Vagina (tissue), 2 donors: ENCODE measurements around the gene MDFIC. TPM values are rescaled to one million over a fixed set of nuclear protein-coding genes. Genes with fewer than 3 reads are reported as not detected.

Experiments
- DNase-seq, 2 donors: peaks; one replicate each; pipeline ENCODE4 v3.0.0-alpha.2; 2017; ENCODE audit errors: extremely low spot score in 2 of 2
- H3K27ac ChIP-seq: fragments of 200-600 bp; sonication (generic); one replicate; pipeline ENCODE4 v1.5.1; 2019
- H3K27me3 ChIP-seq: fragments of 200-600 bp; sonication (generic); one replicate; pipeline ENCODE4 v1.5.1; 2019
- H3K36me3 ChIP-seq, 2 donors: fragments of 200-600 bp; sonication (generic); one replicate each; pipeline ENCODE4 v1.5.1; 2017 to 2019
- H3K4me1 ChIP-seq: fragments of 200-600 bp; sonication (generic); one replicate; pipeline ENCODE4 v1.5.1; 2019
- H3K4me3 ChIP-seq, 2 donors: fragments of 200-600 bp; sonication (generic); 1 replicate in 1 of 2; 2 replicates in 1 of 2; pipeline ENCODE4 v1.5.1; 2016 to 2019
- H3K9me3 ChIP-seq: fragments of 200-600 bp; sonication (generic); one replicate; pipeline ENCODE4 v1.5.1; 2019
- POLR2A ChIP-seq, 2 donors: fragments of 450-650 bp; IDR thresholded peaks; one replicate each; pipeline ENCODE4 v1.6.1; 2017; ENCODE audit warnings: antibody characterized with exemption in 2 of 2, mild to moderate bottlenecking in 2 of 2, moderate library complexity in 2 of 2
- POLR2AphosphoS5 ChIP-seq, 2 donors: sonication (generic); formaldehyde crosslinking; IDR thresholded peaks; one replicate each; pipeline ENCODE4 v1.9.0; 2017; ENCODE audit warnings: antibody characterized with exemption in 2 of 2, mild to moderate bottlenecking in 2 of 2, low read depth in 1 of 2; ENCODE audit not compliant: insufficient read depth in 1 of 2
- intact Hi-C: fragments of 100-400 bp; cut with DNase I; formaldehyde crosslinking; loops from one replicate; pipeline ENCODE4 v1.15.1; 2023
- total RNA-seq: library from RNA; depleted of rRNA; stranded (reverse); fragments of >200 nt; gene quantifications from one replicate; pipeline ENCODE4 v1.2.3, GENCODE V29; 2016
- TF ChIP-seq, protein P1 (sequence below), 3 experiments: fragments of 450-650 bp in 2 of 3; fragments of 200-600 bp in 1 of 3; sonication (generic) in 1 of 3; IDR thresholded peaks; one replicate each; pipeline ENCODE4 v1.5.1; 2017 to 2019; ENCODE audit warnings: antibody characterized with exemption in 3 of 3, mild to moderate bottlenecking in 2 of 3, moderate library complexity in 2 of 3

The MDFIC gene
- total RNA-seq, 1 donor from 2014 or later, result 27.7 TPM

DNA sequence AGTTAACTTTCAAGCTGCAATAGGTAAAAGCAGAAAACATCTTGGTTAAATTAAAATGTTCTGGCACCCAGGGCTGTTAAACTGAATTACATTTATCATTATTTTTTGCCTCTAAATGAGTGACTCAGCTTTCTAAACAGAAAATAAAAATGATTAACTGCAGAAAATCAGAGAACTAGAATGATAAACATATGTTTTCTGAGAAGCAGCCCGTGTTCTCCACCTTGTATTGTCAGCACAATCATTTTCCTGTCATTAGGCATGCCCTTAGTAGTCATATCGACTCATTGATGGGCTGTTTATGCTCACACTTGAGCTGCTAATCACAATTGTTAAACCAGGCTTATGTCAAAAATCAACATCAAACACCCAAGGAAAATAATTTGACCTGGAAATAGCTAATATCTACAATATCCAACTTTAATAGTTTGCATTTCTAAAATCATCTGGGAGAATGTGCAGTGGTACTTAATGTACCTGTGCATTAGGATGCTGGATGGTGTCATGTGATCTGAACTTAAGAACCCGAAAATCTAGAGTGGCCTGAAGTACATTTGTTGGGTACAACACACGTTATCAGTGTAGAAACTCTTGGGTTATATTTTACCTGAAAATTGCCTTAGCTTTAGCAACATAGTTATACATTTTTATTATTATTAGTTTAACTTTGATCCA lies 2.3 kb downstream of the MDFIC start:
- TF ChIP-seq POLR2AphosphoS5 (IDR thresholded peaks at IDR 0.05; ENCODE audit: insufficient read depth in 1 of 2, low read depth in 1 of 2), result no peak
- TF ChIP-seq, protein P1, sequence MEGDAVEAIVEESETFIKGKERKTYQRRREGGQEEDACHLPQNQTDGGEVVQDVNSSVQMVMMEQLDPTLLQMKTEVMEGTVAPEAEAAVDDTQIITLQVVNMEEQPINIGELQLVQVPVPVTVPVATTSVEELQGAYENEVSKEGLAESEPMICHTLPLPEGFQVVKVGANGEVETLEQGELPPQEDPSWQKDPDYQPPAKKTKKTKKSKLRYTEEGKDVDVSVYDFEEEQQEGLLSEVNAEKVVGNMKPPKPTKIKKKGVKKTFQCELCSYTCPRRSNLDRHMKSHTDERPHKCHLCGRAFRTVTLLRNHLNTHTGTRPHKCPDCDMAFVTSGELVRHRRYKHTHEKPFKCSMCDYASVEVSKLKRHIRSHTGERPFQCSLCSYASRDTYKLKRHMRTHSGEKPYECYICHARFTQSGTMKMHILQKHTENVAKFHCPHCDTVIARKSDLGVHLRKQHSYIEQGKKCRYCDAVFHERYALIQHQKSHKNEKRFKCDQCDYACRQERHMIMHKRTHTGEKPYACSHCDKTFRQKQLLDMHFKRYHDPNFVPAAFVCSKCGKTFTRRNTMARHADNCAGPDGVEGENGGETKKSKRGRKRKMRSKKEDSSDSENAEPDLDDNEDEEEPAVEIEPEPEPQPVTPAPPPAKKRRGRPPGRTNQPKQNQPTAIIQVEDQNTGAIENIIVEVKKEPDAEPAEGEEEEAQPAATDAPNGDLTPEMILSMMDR (IDR thresholded peaks at IDR 0.05), result no peak
- TF ChIP-seq POLR2A (IDR thresholded peaks at IDR 0.05), result no peak
- H3K27me3 ChIP-seq, result no peaks in the 10 kb centered on the region
- intact Hi-C loops, result loop anchor here (10.0 kb wide), 1 partner anchor 839 kb away; no protein-coding TSS in a partner anchor
- no peaks in the 10 kb centered on the region for H3K9me3 ChIP-seq
- DNase-seq, result no peak
- peaks cover 32% of the 10 kb centered on the region for H3K4me1 ChIP-seq
- no peaks in the 10 kb centered on the region for H3K36me3 ChIP-seq
- H3K4me3 ChIP-seq, result peak overlapping the region; percentile 58 to 90
- H3K27ac ChIP-seq, result peak overlapping the region; percentile 92

DNA sequence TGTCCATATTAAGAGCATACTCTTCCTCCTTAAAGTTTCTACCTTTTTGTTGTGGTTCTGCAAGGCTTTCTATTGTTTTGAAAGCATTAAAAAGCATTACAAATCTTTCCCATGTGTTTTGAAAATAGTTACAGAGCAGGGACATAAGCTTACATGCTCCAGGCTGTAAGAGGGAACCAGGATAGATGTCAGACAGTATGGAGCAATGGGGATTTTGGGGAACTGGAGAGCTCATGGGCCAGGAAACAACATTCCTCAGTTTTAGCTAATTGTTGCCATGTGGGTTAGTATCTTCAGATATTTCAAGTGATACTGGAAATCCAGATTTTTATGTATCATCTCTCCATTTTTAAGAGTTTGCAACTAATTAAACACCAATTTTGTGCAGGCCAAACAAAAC lies 3.5 kb downstream of the MDFIC start:
- H3K27ac ChIP-seq, result no peak overlapping the region
- H3K9me3 ChIP-seq, result no peaks in the 10 kb centered on the region
- no peaks in the 10 kb centered on the region for H3K27me3 ChIP-seq
- no peak overlapping the region for H3K4me3 ChIP-seq
- no peak for DNase-seq
- TF ChIP-seq, protein P1 (IDR thresholded peaks at IDR 0.05), result no peak
- TF ChIP-seq POLR2A (IDR thresholded peaks at IDR 0.05) (no peak), POLR2AphosphoS5 (IDR thresholded peaks at IDR 0.05; ENCODE audit: insufficient read depth in 1 of 2, low read depth in 1 of 2) (no peak)
- no peaks in the 10 kb centered on the region for H3K36me3 ChIP-seq
- H3K4me1 ChIP-seq, result peaks cover 41% of the 10 kb centered on the region
- intact Hi-C loops, result loop anchor here (10.0 kb wide), 1 partner anchor 841 kb away; no protein-coding TSS in a partner anchor

DNA sequence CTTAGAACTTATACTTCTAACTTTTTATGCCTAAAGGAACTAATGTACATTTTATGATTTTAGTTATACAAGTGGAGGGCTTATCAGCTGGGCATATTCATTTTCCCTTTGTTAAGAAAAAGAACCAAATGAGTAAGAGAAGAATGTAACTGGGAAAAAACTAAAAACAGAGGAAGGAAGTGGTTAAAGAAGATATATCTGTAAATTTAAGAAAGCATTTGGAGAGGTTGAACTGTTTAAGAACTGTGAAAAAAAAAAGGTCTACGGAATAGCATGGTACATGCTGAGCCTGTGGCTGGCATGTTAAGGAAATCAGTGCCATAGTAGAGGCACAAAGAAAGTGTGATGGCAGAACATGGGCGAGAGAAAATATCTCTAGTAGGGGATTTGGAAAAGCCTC lies 6.2 kb downstream of the MDFIC start:
- intact Hi-C loops, result loop anchor here (10.0 kb wide), 1 partner anchor 843 kb away; no protein-coding TSS in a partner anchor
- TF ChIP-seq POLR2AphosphoS5 (IDR thresholded peaks at IDR 0.05; ENCODE audit: insufficient read depth in 1 of 2, low read depth in 1 of 2), result no peak
- TF ChIP-seq, protein P1 (IDR thresholded peaks at IDR 0.05), result no peak
- DNase-seq, result no peak
- H3K4me1 ChIP-seq, result peaks cover 42% of the 10 kb centered on the region
- H3K36me3 ChIP-seq, result no peaks in the 10 kb centered on the region
- no peak overlapping the region for H3K4me3 ChIP-seq
- H3K9me3 ChIP-seq, result no peaks in the 10 kb centered on the region
- no peak overlapping the region for H3K27ac ChIP-seq
- no peaks in the 10 kb centered on the region for H3K27me3 ChIP-seq

DNA sequence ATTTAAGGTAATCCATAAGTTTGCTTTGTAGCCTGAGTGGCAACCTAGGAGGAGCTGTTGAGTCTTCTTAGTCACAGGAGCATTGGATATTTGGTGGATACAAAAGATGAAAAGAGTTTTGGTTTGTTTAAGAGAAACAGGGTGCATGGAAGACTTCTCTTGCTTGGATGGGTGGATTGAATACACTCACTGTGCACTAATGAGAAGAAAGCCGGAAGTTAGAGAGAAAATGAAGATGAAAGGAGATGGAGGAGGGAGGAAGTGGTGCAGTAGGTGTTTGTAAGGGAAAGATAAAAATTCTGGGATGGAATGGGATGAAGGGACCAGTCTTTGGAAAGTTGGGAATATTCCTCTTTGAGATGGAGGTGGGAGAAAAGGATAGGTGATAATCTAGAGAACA lies 7.7 kb downstream of the MDFIC start:
- Histone ChIP-seq H3K36me3 (no peaks in the 10 kb centered on the region), H3K4me3 (no peak overlapping the region), H3K27ac (no peak overlapping the region), H3K4me1 (peaks cover 37% of the 10 kb centered on the region), H3K27me3 (no peaks in the 10 kb centered on the region), H3K9me3 (no peaks in the 10 kb centered on the region)
- TF ChIP-seq, protein P1 (IDR thresholded peaks at IDR 0.05), result no peak
- no peak for TF ChIP-seq POLR2AphosphoS5 (IDR thresholded peaks at IDR 0.05; ENCODE audit: insufficient read depth in 1 of 2, low read depth in 1 of 2)
- no peak for TF ChIP-seq POLR2A (IDR thresholded peaks at IDR 0.05)
- DNase-seq, result no peak
- intact Hi-C loops, result loop anchor here (10.0 kb wide), 1 partner anchor 845 kb away; no protein-coding TSS in a partner anchor

DNA sequence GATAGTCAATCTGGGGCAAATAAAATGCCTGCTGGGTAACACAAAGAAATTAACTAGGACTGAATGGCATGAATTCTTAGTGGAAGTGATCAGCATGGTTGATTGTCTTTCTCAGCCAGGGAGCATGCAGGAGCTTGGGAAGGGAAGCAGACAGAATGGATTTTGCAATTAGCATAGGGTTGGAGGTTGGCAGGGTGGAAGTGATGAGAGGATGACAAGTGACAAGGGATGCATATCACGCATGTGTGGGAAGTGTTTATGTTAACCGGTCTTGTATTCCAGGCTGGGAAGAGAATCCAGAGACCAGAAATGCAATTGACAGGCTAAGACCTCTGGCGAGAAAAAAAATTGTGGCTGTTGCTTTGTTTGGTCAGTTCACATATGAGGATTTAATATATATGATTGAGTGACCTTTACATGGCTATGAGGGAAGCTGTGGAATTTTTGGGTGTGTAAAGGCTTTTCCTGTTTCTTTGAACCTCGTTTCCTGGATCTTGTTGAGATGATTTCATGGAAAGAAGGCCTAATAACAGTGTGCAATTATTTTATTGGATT lies 8.3 kb downstream of the MDFIC start:
- no peak overlapping the region for H3K4me3 ChIP-seq
- intact Hi-C loops, result no loop called here

More for the DNA sequence above, 8.3 kb downstream of the MDFIC start:
- H3K36me3 ChIP-seq, result no peaks in the 10 kb centered on the region
- H3K27ac ChIP-seq, result peak overlapping the region; percentile 3
- H3K27me3 ChIP-seq, result no peaks in the 10 kb centered on the region
- TF ChIP-seq, protein P1 (IDR thresholded peaks at IDR 0.05), result no peak
- TF ChIP-seq POLR2A (IDR thresholded peaks at IDR 0.05) (no peak), POLR2AphosphoS5 (IDR thresholded peaks at IDR 0.05; ENCODE audit: insufficient read depth in 1 of 2, low read depth in 1 of 2) (no peak)
- DNase-seq, result no peak
- H3K4me1 ChIP-seq, result peaks cover 37% of the 10 kb centered on the region
- no peaks in the 10 kb centered on the region for H3K9me3 ChIP-seq
